ENCODE data around the gene HPSE2.

DNA sequence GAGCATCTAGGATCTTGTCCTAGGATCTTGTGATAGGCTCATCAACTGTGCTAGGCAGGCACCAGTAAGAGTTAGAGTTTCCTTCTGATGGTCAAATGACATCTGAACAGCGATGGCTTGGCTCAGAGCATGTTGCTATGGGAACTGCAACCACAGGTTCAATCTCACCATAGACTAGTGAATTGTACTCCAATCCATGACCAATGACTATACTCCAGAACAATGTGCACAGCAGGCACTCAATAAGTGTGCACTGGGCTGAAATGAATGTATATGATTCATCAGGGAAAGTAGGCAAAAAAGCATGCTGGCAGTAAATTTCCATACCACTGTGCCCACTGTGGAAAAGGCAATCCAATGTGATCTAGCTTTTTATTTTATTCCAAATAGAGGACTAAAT is 625.4 kb downstream of the HPSE2 start:
- no peak for TF ChIP-seq HDAC6 (IDR thresholded peaks at IDR 0.05; ENCODE audit: low read depth, low read length)
- no peak for TF ChIP-seq EZH2 (IDR thresholded peaks at IDR 0.05; ENCODE audit: low read depth, low read length, severe bottlenecking)
- TF ChIP-seq, protein P1, sequence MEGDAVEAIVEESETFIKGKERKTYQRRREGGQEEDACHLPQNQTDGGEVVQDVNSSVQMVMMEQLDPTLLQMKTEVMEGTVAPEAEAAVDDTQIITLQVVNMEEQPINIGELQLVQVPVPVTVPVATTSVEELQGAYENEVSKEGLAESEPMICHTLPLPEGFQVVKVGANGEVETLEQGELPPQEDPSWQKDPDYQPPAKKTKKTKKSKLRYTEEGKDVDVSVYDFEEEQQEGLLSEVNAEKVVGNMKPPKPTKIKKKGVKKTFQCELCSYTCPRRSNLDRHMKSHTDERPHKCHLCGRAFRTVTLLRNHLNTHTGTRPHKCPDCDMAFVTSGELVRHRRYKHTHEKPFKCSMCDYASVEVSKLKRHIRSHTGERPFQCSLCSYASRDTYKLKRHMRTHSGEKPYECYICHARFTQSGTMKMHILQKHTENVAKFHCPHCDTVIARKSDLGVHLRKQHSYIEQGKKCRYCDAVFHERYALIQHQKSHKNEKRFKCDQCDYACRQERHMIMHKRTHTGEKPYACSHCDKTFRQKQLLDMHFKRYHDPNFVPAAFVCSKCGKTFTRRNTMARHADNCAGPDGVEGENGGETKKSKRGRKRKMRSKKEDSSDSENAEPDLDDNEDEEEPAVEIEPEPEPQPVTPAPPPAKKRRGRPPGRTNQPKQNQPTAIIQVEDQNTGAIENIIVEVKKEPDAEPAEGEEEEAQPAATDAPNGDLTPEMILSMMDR (IDR thresholded peaks at IDR 0.05; ENCODE audit: control extremely low read depth in 1 of 3, insufficient read depth in 1 of 3, low read depth in 1 of 3, low read length in 3 of 3) = no peak
- TF ChIP-seq CBX8 (IDR thresholded peaks at IDR 0.05; ENCODE audit: borderline replicate concordance, low read depth, low read length) = no peak
- no peak for TF ChIP-seq BRCA1 (IDR thresholded peaks at IDR 0.05; ENCODE audit: low read depth, low read length)
- TF ChIP-seq, protein P2, sequence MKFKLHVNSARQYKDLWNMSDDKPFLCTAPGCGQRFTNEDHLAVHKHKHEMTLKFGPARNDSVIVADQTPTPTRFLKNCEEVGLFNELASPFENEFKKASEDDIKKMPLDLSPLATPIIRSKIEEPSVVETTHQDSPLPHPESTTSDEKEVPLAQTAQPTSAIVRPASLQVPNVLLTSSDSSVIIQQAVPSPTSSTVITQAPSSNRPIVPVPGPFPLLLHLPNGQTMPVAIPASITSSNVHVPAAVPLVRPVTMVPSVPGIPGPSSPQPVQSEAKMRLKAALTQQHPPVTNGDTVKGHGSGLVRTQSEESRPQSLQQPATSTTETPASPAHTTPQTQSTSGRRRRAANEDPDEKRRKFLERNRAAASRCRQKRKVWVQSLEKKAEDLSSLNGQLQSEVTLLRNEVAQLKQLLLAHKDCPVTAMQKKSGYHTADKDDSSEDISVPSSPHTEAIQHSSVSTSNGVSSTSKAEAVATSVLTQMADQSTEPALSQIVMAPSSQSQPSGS (IDR thresholded peaks at IDR 0.05; ENCODE audit: low read length) = no peak
- no peak for TF ChIP-seq CBX5 (IDR thresholded peaks at IDR 0.05; ENCODE audit: low read depth, low read length)
- TF ChIP-seq, protein P3, sequence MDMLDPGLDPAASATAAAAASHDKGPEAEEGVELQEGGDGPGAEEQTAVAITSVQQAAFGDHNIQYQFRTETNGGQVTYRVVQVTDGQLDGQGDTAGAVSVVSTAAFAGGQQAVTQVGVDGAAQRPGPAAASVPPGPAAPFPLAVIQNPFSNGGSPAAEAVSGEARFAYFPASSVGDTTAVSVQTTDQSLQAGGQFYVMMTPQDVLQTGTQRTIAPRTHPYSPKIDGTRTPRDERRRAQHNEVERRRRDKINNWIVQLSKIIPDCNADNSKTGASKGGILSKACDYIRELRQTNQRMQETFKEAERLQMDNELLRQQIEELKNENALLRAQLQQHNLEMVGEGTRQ (IDR thresholded peaks at IDR 0.05; ENCODE audit: low read length) = no peak
- TF ChIP-seq POLR2AphosphoS5 (IDR thresholded peaks at IDR 0.05; ENCODE audit: low read depth, low read length) = no peak
- no peak for TF ChIP-seq TAF1 (IDR thresholded peaks at IDR 0.05; ENCODE audit: low read depth, low read length)
- no peak for TF ChIP-seq RAD21 (IDR thresholded peaks at IDR 0.05 in 1 of 2, conservative IDR thresholded peaks at IDR 0.05 in 1 of 2; ENCODE audit: low read depth in 2 of 2, low read length in 2 of 2)
- TF ChIP-seq EP300 (IDR thresholded peaks at IDR 0.05; ENCODE audit: borderline replicate concordance in 1 of 2, low read depth in 2 of 2, low read length in 2 of 2) = no peak

Data from H1 (cell line).